B cell (primary cell): ENCODE data around the gene SESN3.

Experiments used
- CTCF ChIP-seq: fragments of 200-600 bp; IDR thresholded peaks from one replicate; pipeline ENCODE4 v1.8.0; 2022; ENCODE audit warnings: antibody characterized with exemption, mild to moderate bottlenecking
- EZH2 ChIP-seq: IDR thresholded peaks from 2 replicates; pipeline ENCODE4 v1.6.1; 2012; ENCODE audit warnings: borderline replicate concordance, low read depth, mild to moderate bottlenecking, moderate library complexity, low read length; ENCODE audit not compliant: insufficient read depth, poor library complexity, severe bottlenecking

- TF ChIP-seq CTCF (no peak), EZH2 (no peak)
These were observed 111.5 kb downstream of the SESN3 start for GRCh38 chr11:95119361-95120060.
